Astrocyte (in vitro differentiated cells and primary cell): Measurements from ENCODE around the gene QRICH1. TPM values are rescaled to one million over a fixed set of nuclear protein-coding genes. Genes with fewer than 3 reads are reported as not detected.

Experiments
- DNase-seq: peaks from one replicate; pipeline ENCODE4 v3.0.0-alpha.2; 2010; ENCODE audit warnings: low read depth
- FAIRE-seq: peaks from 2 replicates; lab custom pipeline; 2011; peaks lifted over from hg19 to GRCh38; lab: Jason Lieb, UNC
- H2AFZ ChIP-seq: 2 replicates; pipeline ENCODE4 v1.6.0; 2012; ENCODE audit warnings: low read depth, low read length, inconsistent platforms
- H3K27ac ChIP-seq: 2 replicates; pipeline ENCODE4 v1.5.1; 2011; ENCODE audit warnings: low read depth, low read length, inconsistent platforms
- H3K27me3 ChIP-seq: 2 replicates; pipeline ENCODE4 v1.6.0; 2011; ENCODE audit warnings: low read length, inconsistent platforms; ENCODE audit not compliant: insufficient read depth
- H3K36me3 ChIP-seq: 2 replicates; pipeline ENCODE4 v1.5.1; 2011; ENCODE audit warnings: low read length, inconsistent platforms; ENCODE audit not compliant: insufficient read depth
- H3K4me1 ChIP-seq: 2 replicates; pipeline ENCODE4 v1.5.1; 2011; ENCODE audit warnings: low read length, inconsistent platforms; ENCODE audit not compliant: insufficient read depth
- H3K4me2 ChIP-seq: 2 replicates; pipeline ENCODE4 v1.6.0; 2012; ENCODE audit warnings: low read length, inconsistent platforms
- H3K4me3 ChIP-seq: 2 replicates; pipeline ENCODE4 v1.5.1; 2011; ENCODE audit warnings: low read depth, mild to moderate bottlenecking, low read length, inconsistent platforms; ENCODE audit not compliant: insufficient read depth
- H3K79me2 ChIP-seq: 2 replicates; pipeline ENCODE4 v1.6.0; 2012; ENCODE audit warnings: mild to moderate bottlenecking, low read length, inconsistent platforms; ENCODE audit not compliant: insufficient read depth
- H3K9ac ChIP-seq: 2 replicates; pipeline ENCODE4 v1.6.0; 2012; ENCODE audit warnings: mild to moderate bottlenecking, low read length, inconsistent platforms
- H3K9me3 ChIP-seq: 2 replicates; pipeline ENCODE4 v1.5.1; 2012; ENCODE audit warnings: low read depth, mild to moderate bottlenecking, low read length, inconsistent platforms; ENCODE audit not compliant: insufficient read depth
- H4K20me1 ChIP-seq: 2 replicates; pipeline ENCODE4 v1.6.0; 2012; ENCODE audit warnings: low read length, inconsistent platforms; ENCODE audit not compliant: insufficient read depth
- H3K27ac Mint-ChIP-seq: one replicate; pipeline ENCODE4 v1.8.0; 2021; ENCODE audit warnings: mild to moderate bottlenecking, mixed read lengths; ENCODE audit not compliant: unreplicated experiment
- H3K27me3 Mint-ChIP-seq: one replicate; pipeline ENCODE4 v1.8.0; 2021; ENCODE audit warnings: low read depth, mixed read lengths; ENCODE audit not compliant: unreplicated experiment
- H3K36me3 Mint-ChIP-seq: one replicate; pipeline ENCODE4 v1.8.0; 2021; ENCODE audit warnings: low read depth, mixed read lengths; ENCODE audit not compliant: unreplicated experiment
- H3K4me1 Mint-ChIP-seq: one replicate; pipeline ENCODE4 v1.8.0; 2021; ENCODE audit warnings: low read depth, mixed read lengths; ENCODE audit not compliant: unreplicated experiment
- H3K4me3 Mint-ChIP-seq: one replicate; pipeline ENCODE4 v1.8.0; 2021; ENCODE audit warnings: mild to moderate bottlenecking, moderate library complexity, mixed read lengths; ENCODE audit not compliant: unreplicated experiment
- H3K9me3 Mint-ChIP-seq: one replicate; pipeline ENCODE4 v1.8.0; 2021; ENCODE audit warnings: mild to moderate bottlenecking, mixed read lengths; ENCODE audit not compliant: unreplicated experiment
- EZH2 ChIP-seq: IDR thresholded peaks from 2 replicates; pipeline ENCODE4 v1.6.1; 2012; ENCODE audit warnings: mild to moderate bottlenecking, low read length, inconsistent platforms; ENCODE audit not compliant: insufficient read depth
- total RNA-seq: library from RNA; stranded (reverse); gene quantifications from 2 replicates; pipeline ENCODE4 v1.2.1, GENCODE V29; 2021
- TF ChIP-seq, protein P1 (sequence below): IDR thresholded peaks from 2 replicates; pipeline ENCODE4 v1.5.1; 2011; ENCODE audit warnings: low read depth, mild to moderate bottlenecking, inconsistent platforms, low read length, moderate library complexity; ENCODE audit not compliant: insufficient read depth

The QRICH1 gene
- total RNA-seq, 1 donor from 2014 or later, result 119 TPM

DNA sequence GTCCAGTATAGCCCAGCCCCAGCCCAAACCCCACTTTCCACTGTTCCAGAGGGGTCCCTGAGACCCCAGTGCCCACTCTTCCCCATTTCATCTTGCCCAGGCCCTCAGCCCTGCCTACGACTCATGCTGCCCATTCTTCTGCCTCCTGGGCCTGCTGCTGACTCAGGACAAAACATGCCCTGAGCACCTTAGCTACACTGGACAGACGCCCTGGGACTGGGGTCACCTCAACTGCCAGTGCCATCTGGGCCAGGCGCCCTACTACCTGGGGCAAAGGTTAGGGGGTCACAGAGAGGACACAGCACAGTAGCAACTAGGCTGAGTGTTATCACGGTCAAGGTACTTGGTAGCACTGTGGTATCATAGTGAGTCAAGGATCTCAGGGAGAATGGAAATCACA, 41.6 kb upstream of the QRICH1 start:
- peaks cover 16% of the 10 kb centered on the region for H4K20me1 ChIP-seq
- peaks cover 3% of the 10 kb centered on the region for H3K36me3 ChIP-seq
- H3K27me3 ChIP-seq, result no peaks in the 10 kb centered on the region
- H3K4me2 ChIP-seq, result no peak overlapping the region
- no peak overlapping the region for H3K27ac ChIP-seq
- no peaks in the 10 kb centered on the region for H3K27me3 Mint-ChIP-seq
- TF ChIP-seq, protein P1, sequence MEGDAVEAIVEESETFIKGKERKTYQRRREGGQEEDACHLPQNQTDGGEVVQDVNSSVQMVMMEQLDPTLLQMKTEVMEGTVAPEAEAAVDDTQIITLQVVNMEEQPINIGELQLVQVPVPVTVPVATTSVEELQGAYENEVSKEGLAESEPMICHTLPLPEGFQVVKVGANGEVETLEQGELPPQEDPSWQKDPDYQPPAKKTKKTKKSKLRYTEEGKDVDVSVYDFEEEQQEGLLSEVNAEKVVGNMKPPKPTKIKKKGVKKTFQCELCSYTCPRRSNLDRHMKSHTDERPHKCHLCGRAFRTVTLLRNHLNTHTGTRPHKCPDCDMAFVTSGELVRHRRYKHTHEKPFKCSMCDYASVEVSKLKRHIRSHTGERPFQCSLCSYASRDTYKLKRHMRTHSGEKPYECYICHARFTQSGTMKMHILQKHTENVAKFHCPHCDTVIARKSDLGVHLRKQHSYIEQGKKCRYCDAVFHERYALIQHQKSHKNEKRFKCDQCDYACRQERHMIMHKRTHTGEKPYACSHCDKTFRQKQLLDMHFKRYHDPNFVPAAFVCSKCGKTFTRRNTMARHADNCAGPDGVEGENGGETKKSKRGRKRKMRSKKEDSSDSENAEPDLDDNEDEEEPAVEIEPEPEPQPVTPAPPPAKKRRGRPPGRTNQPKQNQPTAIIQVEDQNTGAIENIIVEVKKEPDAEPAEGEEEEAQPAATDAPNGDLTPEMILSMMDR, result no peak
- TF ChIP-seq EZH2, result no peak
- H3K79me2 ChIP-seq, result peaks cover 24% of the 10 kb centered on the region
- peaks cover 3% of the 10 kb centered on the region for H3K36me3 Mint-ChIP-seq
- H3K4me1 Mint-ChIP-seq, result peaks cover 10% of the 10 kb centered on the region
- H3K4me3 ChIP-seq, result no peak overlapping the region
- peak overlapping the region; percentile 14 for H3K4me3 Mint-ChIP-seq
- no peak overlapping the region for H3K9ac ChIP-seq
- no peak for FAIRE-seq
- peaks cover 22% of the 10 kb centered on the region for H3K4me1 ChIP-seq
- no peaks in the 10 kb centered on the region for H3K9me3 ChIP-seq
- no peak overlapping the region for H2AFZ ChIP-seq
- peaks cover 3% of the 10 kb centered on the region for H3K9me3 Mint-ChIP-seq
- no peak for DNase-seq
- H3K27ac Mint-ChIP-seq, result no peak overlapping the region

DNA sequence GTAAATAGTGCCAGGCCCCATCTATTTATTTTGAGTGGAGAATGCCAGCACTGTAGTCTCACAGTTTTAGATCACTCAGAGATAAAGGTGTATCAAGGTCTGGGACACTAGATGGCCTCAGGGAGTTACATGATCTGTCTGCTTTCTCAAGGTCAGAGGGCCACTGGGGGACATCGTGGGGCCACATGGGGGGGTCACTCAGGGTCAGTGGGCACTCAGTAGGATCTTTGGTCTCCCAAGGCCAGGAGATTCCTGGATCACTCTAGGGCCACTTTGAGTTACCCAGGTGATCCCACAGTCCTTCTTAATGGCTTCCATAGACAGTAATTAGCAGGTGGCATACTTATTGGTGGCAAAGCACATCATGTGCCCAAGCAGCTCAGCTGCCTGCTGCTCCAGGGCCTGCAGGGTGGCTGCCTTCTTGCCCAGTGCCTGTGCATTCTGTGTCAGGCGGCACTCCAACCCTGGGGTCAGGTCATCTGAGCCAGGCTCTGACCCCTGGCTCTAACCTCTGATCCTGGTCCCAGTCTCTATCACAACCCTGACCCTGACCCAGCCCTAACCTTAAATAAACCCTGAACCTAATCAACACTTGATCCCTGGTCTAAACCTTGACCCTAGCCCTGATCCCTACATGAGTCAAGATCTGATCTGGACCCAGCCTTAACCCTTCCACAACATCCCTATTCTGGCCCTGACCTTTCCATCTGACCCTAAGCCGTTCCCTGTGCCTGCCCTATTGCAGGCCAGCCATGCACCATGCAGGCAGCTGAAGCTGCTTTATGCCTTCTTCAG, 40.8 kb upstream of the QRICH1 start:
- peaks cover 10% of the 10 kb centered on the region for H3K4me1 Mint-ChIP-seq
- H3K79me2 ChIP-seq, result peaks cover 32% of the 10 kb centered on the region
- H3K9me3 Mint-ChIP-seq, result no peaks in the 10 kb centered on the region
- H2AFZ ChIP-seq, result no peak overlapping the region
- H4K20me1 ChIP-seq, result peaks cover 25% of the 10 kb centered on the region
- H3K27me3 ChIP-seq, result no peaks in the 10 kb centered on the region
- peaks cover 7% of the 10 kb centered on the region for H3K36me3 ChIP-seq
- H3K4me2 ChIP-seq, result peak overlapping the region; percentile 99
- TF ChIP-seq, protein P1, result no peak
- no peak for TF ChIP-seq EZH2
- H3K27ac Mint-ChIP-seq, result no peak overlapping the region
- peaks cover 4% of the 10 kb centered on the region for H3K36me3 Mint-ChIP-seq
- H3K27ac ChIP-seq, result no peak overlapping the region
- H3K9ac ChIP-seq, result no peak overlapping the region
- peaks cover 22% of the 10 kb centered on the region for H3K4me1 ChIP-seq
- no peaks in the 10 kb centered on the region for H3K9me3 ChIP-seq
- no peak for DNase-seq
- peak overlapping the region; percentile 50 for H3K4me3 Mint-ChIP-seq
- FAIRE-seq, result no peak
- H3K27me3 Mint-ChIP-seq, result no peaks in the 10 kb centered on the region
- no peak overlapping the region for H3K4me3 ChIP-seq
